Fibroblast of skin of back (primary cell): ENCODE results near the gene MRPL22.
"Not testable (repeated sequence)": the region's sequence is repeated elsewhere in the genome, so short reads cannot be mapped to it uniquely, and the experiment has no call there.

Experiments used
- DNase-seq: peaks from one replicate; pipeline ENCODE4 v3.0.0-alpha.2; 2013

The MRPL22 gene

DNA sequence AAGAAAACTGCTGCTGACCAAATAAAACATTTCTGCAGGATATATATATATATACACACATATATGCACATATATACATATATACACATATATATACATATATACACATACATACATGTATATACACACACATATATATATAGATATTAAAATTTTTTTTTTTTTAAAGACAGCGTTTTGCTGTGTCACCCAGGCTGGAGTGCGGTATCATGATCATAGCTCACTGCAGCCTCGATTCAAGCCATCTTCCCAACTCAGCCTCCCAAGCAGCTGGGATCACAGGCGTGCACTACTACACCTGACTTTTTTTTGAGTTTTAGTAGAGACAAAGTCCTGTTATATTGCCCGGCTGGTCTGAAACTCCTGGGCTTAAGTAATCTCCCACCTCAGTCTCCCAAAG is 2.7 kb downstream of the MRPL22 start:
- DNase-seq: no peak

GRCh38 chr5:154944716-154945115 is 3.8 kb downstream of the MRPL22 start:
- no peak for DNase-seq

DNA sequence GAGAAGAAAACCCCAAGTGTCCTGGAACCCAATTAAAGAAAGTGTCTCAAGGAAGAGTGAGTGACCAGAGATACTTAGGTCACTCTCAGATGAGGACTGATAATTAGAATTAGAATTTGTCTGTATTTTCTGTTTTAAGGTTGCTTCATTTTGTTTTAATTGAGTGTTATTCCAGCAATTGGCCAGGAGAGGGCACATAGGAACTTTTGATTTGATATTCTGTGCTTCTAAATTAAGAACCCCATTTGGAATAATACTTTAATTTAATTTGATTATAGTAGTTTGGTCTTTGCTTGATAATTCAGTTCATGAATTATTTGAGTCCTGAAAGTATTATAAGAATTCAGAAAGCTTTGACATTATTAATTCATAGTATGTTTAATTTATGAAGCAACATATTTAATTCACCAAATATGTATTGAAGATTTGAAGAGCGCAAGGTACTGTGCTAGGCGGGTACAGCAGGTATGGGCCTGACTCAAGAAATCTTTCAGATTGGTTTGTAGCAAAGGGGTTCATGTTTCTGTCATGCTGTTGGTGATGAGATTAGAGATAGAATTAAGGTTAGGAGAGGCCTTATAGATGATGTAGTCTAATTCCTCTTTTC is 4.9 kb downstream of the MRPL22 start:
- DNase-seq: peak; percentile 28

- DNase-seq: no peak
These were observed 6.9 kb downstream of the MRPL22 start for GRCh38 chr5:154947778-154948177.

- no peak for DNase-seq
These were observed 7.4 kb downstream of the MRPL22 start for GRCh38 chr5:154948313-154948712.

- no peak for DNase-seq
These were observed 8.9 kb downstream of the MRPL22 start for GRCh38 chr5:154949781-154950180.

DNA sequence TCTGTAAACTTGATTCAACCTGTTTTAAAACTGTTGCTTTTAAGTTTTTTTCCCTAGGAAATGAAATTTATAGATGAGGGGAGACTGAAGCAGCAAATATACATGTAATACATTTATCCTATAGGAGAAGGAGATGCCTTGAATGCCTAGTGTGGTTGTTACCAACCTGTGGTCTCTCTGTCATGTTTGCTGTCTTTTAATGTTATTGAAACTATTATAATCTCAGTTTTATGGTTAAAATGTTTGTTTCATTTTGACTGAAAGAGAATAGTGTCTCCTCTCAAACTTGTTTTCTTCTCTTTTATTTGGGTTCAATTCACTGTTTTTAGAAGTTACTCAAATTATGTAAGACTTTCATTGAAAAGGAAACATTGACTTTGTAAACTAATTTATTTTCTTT is 15.8 kb downstream of the MRPL22 start:
- DNase-seq: no peak

DNA sequence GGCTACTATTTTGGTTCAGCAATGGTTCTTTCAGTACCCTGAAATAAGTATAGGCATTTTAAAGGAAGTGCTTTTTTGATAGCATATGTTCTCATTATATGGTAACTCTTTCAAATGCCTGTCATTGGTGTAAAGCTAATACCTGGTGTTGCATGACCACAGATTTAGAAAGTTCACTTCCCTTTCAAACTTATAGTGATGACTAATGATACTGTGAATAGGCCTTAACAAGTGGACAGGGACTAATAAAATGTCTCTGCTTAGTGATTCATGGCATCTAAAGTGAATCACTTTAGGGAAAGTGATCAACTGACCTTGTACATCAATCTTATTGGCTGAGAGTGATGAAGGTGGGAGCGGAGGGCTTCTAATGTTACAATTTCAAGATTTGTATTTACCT is 21.6 kb downstream of the MRPL22 start:
- DNase-seq: peak; percentile 11

DNA sequence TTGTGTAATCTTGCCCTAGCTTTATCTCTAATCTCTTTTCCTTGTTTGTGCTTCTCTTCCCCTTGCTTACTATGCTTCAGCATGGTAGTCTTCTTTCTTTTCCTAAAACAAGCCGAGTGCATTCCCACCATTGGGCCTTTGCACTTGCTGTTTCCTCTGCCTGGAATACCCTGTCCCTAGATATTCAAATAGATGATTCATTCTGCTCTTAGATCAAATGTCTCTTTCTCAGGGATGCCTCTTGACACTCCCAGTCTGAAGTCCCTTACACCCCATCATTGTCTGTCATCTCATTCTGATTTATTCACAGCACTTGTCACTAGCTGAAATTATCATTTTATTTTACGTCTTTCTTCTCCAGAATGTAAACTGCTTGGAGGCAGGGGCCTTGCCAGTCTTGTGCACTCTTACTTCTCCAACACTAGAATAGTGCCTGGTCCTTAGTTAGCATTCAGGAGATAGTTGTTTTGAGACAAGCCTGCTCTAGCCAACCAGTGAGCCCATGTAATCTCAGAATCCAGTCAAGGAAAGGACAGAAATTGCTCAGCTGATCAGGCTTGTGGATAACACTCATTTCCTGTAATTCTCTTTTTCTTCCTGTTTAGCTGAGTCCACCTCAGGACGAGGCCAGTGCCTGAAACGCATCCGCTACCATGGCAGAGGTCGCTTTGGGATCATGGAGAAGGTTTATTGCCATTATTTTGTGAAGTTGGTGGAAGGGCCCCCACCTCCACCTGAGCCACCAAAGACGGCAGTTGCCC is 25.4 kb downstream of the MRPL22 start:
- DNase-seq: no peak

DNA sequence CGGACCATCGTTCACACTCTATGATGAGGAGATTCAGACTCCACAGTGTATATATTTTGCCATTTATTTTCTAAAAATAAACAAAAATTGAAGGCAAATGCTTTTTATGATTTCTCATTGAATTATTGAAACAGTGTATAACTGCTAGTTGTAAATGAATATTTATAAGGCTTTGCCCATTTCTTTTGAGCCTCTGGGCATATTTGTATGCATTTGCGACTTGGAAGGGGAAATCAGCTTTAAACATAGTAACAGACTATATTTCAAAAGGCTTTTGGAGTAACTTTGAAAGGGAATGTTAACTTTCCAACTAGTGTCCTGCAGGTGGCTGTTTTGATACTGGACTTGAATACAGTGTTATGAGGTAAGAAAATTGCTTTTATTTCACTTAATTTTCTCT is 26.0 kb downstream of the MRPL22 start:
- no peak for DNase-seq

DNA sequence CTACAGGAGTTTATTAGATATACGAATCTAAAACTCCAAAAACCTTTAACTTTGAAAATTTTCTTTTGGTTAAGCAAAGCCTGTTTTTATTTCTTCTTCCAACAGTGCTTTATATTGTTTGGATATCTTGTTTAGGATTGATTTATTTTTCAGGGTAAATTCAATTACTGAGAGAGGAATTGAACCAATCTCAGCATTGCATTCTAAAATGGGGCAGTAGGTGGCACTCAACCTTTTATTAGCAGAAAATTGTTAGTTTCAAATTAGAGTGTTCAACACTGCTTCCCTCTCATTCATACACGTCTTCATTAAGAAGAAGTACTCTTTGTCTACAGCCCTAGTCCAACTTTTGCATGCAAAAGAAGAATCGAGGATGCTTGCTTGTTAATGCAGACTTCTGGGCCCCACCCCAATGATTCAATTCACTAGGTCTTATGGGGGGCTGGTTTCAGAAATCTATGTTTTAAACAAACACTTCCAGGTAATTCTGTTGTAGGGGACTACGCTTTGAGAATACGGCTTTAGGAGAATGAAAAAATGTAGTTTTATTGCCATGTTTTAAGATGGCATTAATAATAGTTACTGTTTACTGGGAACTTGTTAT is 26.6 kb downstream of the MRPL22 start:
- DNase-seq: peak; percentile 11

GRCh38 chr5:154968953-154969352 is 28.1 kb downstream of the MRPL22 start:
- DNase-seq: no peak

GRCh38 chr5:154970759-154971158 is 29.9 kb downstream of the MRPL22 start:
- DNase-seq: peak; percentile 8

DNA sequence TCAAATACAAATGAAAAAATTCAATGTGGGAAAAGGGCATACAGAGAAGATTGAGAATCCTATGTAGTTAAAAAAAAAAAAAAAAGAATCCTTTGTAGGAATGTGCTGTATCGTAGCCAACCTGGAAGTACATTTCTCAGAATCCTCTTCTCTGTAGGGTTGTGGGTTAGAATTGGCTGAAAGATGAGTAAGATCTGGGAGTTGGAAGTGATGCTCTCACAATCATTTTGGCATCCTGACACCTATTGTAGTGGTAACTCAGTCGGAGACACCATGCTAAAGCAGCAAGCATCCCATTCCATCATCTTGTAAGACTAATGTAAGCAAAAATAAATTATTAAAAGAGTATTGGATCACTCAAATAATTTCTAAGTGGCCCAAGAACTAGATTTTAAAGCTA is 30.6 kb downstream of the MRPL22 start:
- DNase-seq: peak; percentile 30

GRCh38 chr5:154972476-154973080 is 31.7 kb downstream of the MRPL22 start:
- DNase-seq: peak; percentile 46

DNA sequence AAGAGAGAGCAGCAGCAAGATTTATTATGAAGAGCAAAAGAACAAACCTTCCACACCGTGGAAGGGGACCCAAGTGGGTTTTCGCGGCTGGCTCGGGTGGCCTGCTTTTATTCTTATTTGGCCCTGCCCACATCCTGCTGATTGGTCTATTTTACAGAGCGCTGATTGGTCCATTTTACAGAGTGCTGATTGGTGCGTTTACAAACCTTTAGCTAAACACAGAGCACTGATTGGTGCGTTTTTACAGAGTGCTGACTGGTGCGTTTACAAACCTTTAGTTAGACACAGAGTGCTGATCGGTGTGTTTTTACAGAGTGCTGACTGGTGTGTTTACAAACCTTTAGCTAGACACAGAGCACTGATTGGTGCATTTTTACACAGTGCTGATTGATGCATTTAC is 35.2 kb downstream of the MRPL22 start:
- DNase-seq: not testable (repeated sequence)

DNA sequence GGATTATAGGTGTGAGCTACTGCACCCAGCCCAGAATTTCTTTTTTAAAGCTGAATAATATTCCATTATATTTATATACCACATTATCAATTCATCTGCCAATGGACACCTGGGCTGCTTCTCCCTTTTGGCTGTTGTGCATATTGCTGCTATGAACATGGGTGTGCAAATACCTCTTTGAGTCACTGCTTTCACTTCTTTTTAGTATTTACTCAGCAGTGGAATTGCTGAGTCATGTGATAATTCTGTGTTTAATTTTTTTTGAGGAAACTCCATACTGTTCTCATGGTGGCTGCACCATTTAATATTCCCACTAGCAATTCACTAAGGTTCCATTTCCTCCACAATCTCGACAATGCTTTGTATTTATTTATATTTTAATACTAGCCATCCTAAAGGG is 36.5 kb downstream of the MRPL22 start:
- peak; percentile 7 for DNase-seq

DNA sequence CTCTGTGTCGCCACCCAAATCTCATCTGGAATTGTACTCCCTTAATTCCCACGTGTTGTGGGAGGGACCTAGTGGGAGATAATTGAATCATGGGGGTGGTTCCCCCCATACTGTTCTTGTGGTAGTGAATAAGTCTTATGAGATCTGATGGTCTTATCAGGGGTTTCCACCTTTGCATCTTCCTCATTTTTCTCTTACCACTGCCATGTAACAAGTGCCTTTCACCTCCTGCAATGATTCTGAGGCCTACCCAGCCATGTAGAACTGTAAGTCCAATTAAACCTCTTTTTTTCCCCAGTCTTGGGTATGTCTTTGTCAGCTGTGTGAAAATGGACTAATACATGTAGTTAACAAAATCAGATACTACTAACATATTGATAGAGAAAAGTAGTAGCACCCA is 37.4 kb downstream of the MRPL22 start:
- not testable (repeated sequence) for DNase-seq

DNA sequence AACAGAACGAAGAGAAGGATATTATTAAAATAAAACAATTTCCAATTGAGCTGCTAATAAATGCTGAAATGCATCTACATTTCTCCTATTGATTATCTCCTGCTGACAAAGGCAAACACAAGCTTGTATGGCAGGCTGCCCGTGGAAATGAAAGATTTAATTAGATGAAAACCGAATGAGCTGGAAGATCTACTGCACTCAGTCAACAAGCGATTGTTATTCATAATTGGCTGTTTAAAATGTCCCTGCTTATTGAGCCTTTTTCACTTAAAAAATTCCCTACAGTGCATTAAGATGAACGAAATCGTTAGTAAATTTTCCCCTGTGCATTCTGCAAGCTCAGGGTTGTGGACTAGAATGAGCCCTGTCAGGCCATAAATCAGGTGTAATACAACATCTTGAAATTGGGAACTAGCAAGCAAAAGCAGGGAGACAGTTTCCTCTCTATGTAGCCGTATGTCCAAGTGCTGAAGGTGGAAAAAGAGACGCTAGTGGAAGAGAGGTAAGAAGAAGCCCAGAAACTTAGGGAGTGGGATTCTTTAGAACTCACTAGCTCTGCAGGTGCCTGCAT is 44.2 kb downstream of the MRPL22 start:
- DNase-seq: no peak

GRCh38 chr5:154986151-154986550 is 45.3 kb downstream of the MRPL22 start:
- DNase-seq: no peak

DNA sequence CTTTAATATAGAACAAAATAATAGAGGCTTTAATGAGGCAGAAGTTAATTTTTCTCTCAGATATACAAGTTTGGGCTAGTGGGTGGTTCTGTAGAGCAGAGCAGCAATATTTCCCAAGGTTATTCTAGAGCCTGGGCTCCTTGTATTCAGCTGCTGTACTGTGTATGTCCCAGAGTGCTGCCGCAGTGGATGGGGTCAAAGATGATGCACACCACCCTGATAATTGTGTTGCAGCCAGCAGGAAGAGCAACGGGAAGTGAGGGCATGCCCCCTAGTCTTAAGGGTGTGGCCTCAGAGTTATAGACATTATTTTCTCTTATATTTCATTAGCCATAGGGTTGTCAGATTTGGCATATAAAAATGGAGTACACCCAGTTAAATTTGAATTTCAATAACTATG is 48.8 kb downstream of the MRPL22 start:
- DNase-seq: no peak

DNA sequence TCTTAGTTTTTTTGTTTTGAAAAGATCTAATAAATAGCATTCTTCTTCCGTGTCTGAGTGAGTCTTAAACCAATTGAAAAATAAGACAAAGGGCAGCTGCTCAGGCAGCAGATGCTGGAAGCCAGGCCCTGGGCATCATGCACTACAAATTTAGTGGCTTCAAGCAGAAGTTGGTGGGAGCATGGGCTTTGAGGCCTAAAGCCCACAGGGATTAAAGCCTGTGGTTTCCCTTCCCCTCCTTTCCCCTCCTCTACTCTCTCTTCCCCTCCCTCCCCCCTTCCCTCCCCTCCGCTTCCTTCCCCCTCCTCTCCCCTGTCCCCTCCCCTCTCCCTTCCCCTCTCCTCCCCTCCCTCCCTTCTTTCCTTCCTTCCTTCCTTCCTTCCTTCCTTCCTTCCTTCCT is 52.6 kb downstream of the MRPL22 start:
- DNase-seq: no peak

DNA sequence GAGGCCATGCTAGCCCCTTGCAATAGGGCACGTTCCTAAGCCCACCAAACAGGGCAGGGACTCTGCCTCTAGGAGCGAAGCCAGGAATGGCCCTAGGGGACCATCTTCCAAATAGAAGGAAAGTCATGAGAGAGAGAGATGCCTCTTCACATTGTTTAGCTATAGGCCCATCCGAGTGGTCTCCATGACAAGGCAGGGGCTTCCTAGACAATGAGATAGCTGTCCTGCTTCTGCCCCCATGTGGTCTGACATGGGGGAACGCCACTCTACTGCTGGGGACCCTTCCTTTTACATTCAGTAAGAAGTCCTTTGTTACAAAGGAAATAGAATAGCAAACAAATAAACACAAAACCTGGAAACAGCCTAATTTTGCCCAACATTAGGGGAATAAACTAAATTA is 54.8 kb downstream of the MRPL22 start:
- no peak for DNase-seq
